Small intestine (tissue), 16 donors: ENCODE results near the gene MYOCOS. TPM values are rescaled to one million over a fixed set of nuclear protein-coding genes. Genes with fewer than 3 reads are reported as not detected.

Experiments used
- DNase-seq, 2 donors: peaks; one replicate each; pipeline versions ENCODE4 v3.0.0 to v3.0.0-alpha.2; 2013
- FAIRE-seq: peaks from 2 replicates; lab custom pipeline; 2012; peaks lifted over from hg19 to GRCh38; lab: Jason Lieb, UNC
- H3K27ac ChIP-seq, 3 donors: one replicate each; pipeline ENCODE4 v1.5.1; 2013; ENCODE audit warnings: low read length in 2 of 3, mild to moderate bottlenecking in 2 of 3, control low read depth in 1 of 3, inconsistent platforms in 1 of 3, low read depth in 1 of 3, moderate library complexity in 1 of 3
- H3K27me3 ChIP-seq, 3 donors: one replicate each; pipeline ENCODE4 v1.6.1; 2013; ENCODE audit warnings: low read length in 3 of 3, inconsistent platforms in 1 of 3; ENCODE audit not compliant: control insufficient read depth in 3 of 3, insufficient read depth in 3 of 3
- H3K36me3 ChIP-seq, 3 donors: one replicate each; pipeline ENCODE4 v1.6.1; 2013; ENCODE audit warnings: low read length in 3 of 3, inconsistent platforms in 1 of 3, low read depth in 1 of 3, mild to moderate bottlenecking in 1 of 3, moderate library complexity in 1 of 3; ENCODE audit not compliant: control insufficient read depth in 3 of 3, insufficient read depth in 2 of 3
- H3K4me1 ChIP-seq, 3 donors: one replicate each; pipeline ENCODE4 v1.6.1; 2013; ENCODE audit warnings: low read length in 2 of 3, inconsistent platforms in 1 of 3, low read depth in 1 of 3, mild to moderate bottlenecking in 1 of 3, moderate library complexity in 1 of 3; ENCODE audit not compliant: control insufficient read depth in 3 of 3, insufficient read depth in 2 of 3
- H3K4me3 ChIP-seq, 3 donors: one replicate each; pipeline ENCODE4 v1.5.1; 2013; ENCODE audit warnings: low read length in 3 of 3, control low read depth in 1 of 3, inconsistent platforms in 1 of 3, low read depth in 1 of 3, mild to moderate bottlenecking in 1 of 3, moderate library complexity in 1 of 3
- H3K9me3 ChIP-seq, 2 donors: one replicate each; pipeline ENCODE4 v1.6.1; 2013; ENCODE audit warnings: low read depth in 1 of 2, low read length in 1 of 2; ENCODE audit not compliant: control insufficient read depth in 2 of 2, insufficient read depth in 1 of 2
- WGBS, 3 donors: extraction: QIAGEN DNeasy Blood & Tissue Kit; methylation state at CpG; one replicate each; pipeline ENCODE4 v1.1.7; 2013; 5-methylcytosine and 5-hydroxymethylcytosine counted together
- long read RNA-seq, 10 donors: transcript quantifications; one replicate each; lab custom pipeline, GENCODE V29; 2026
- polyA plus RNA-seq, 4 donors: library from polyadenylated mRNA; stranded (reverse) in 3 of 4; unstranded in 1 of 4; fragments of 200-250 nt in 3 of 4; fragments of 120-200 nt in 1 of 4; gene quantifications; one replicate each; pipeline versions ENCODE4 v1.2.1 to v1.2.3, GENCODE V29; 2013
- donor health status: healthy with polysubstance abuse.
- donor health status: control.
- donor health status: control.
- donor health status: Bipolar disorder and iron deficiency.
- donor health status: healthy.

Gene MYOCOS, protein sequence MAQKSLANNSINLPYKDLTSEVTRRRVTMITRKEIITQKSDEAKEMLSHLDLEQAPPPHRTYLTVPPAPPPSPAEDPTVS
- not detected for polyA plus RNA-seq
- long read RNA-seq, donor 1 = 0 reads
- long read RNA-seq, donor 2 = 0 reads
- long read RNA-seq, donor 3 = 0 reads
- long read RNA-seq, donor 4 = 0 reads
- long read RNA-seq, donor 5 = 0 reads
- long read RNA-seq, donor 6 = 0 reads
- long read RNA-seq, donor 7 = 0 reads
- long read RNA-seq, donor 8 = 0 reads
- long read RNA-seq, donor 9 = 0 reads
- long read RNA-seq, donor 10 = 0 reads

DNA sequence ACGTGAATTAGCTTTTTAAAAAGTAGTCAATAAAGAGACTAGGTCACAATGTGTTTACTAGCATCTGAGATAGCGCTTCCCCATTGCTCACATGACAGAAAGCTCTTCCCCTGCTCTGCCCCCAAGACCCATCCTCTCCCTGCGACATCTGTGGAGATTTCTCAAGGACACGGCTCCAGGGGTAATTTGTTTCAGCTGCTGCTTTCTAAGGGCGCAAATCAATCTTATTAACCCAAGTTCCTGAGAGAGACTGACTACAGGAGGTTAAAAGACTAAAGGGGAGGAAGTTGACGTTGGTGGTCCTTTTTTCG is at the start of gene MYOCOS:
Gene MYOCOS, plus strand, starts transcription at position 92 of the 311 bp plus-strand sequence. CDS start 1,641 bp downstream, outside the sequence.
- WGBS, 3 donors = 40 to 70% (median 60%) methylated on average over 7 of the region's 7 CpGs
- FAIRE-seq = no peak

DNA sequence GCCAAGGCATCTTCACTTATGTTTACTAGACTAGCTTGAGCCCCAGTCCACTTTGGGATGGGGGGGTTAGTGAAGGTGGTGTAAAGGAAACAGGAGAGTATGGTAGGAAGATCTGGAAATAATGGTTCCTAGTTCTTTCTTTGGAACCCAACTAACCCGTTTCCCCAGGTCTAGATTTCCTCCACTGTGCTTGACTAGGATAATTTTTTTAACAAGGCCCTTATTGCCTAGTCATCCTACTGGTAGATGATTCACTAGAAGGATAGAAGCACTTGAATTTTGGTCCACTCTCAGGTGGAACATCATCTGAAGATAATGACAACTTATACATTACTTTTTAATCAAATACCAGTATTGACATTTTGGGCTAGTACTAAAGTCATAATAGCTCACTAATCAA is 45.9 kb upstream of the MYOCOS start:
- FAIRE-seq (no peak), DNase-seq (no peak)
- Histone ChIP-seq H3K4me3 (no peak overlapping the region), H3K27ac (no peak overlapping the region), H3K9me3 (no peaks in the 10 kb centered on the region), H3K36me3 (peaks cover 8 to 30% (median 26%) of the 10 kb centered on the region in 3 donors), H3K4me1 (no peaks in the 10 kb centered on the region), H3K27me3 (no peaks in the 10 kb centered on the region)
- 77 to 92% (median 86%) methylated on average over 1 of the region's 1 CpG for WGBS, 3 donors

More for the DNA sequence above, at the start of gene MYOCOS:
- no peaks in the 10 kb centered on the region for H3K36me3 ChIP-seq
- no peaks in the 10 kb centered on the region for H3K9me3 ChIP-seq
- DNase-seq = no peak
- no peak within 1 kb of the TSS for H3K27ac ChIP-seq
- no peaks in the 10 kb centered on the region for H3K4me1 ChIP-seq
- no peak within 1 kb of the TSS for H3K4me3 ChIP-seq
- H3K27me3 ChIP-seq = peaks cover 0 to 2% (median 2%) of the 10 kb centered on the region in 3 donors

DNA sequence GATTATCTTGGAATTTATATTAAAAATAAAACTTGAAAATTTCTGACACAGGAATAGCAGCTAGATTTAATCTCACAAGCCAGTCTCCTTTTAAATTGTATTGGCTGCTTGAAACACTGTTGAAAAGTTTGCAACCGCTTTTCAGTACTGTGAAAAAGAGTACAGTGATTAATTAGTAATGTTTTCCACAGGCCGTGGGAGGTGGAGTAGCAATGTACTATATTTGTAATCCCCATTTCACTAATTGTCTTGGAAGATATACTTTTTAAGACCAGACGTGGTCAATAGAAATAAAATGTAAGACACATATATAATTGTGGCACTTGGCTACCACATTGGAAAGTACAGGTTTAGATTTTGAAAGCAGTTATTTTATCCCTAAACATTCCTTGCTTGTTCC is 40.8 kb upstream of the MYOCOS start:
- WGBS, 3 donors = 77 to 89% (median 81%) methylated on average over 3 of the region's 3 CpGs
- Histone ChIP-seq H3K36me3 (peaks cover 14 to 31% (median 28%) of the 10 kb centered on the region in 3 donors), H3K4me3 (no peak overlapping the region), H3K27me3 (no peaks in the 10 kb centered on the region), H3K27ac (no peak overlapping the region), H3K4me1 (no peaks in the 10 kb centered on the region), H3K9me3 (no peaks in the 10 kb centered on the region)
- DNase-seq = no peak
- no peak for FAIRE-seq

DNA sequence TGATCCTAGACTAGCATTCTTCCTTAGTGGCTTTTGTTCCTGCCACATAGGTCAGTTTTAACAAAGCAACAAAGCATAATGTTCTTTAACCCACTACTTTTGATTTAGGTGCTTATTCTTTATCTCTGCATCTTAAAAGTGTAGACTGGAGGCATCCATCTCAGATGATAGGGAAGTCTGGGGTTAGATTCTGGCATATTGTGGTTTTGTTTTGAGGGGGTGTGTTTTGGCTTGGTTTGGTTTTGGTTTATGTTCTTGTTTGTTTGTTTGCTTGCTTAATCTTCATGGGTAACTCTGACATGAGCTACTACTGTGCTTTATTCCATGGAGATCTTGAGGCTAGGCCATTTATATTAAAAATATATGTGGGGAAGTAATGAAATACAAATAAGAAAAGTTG is 40.3 kb upstream of the MYOCOS start:
- FAIRE-seq = no peak
- Histone ChIP-seq H3K27me3 (no peaks in the 10 kb centered on the region), H3K4me3 (no peak overlapping the region), H3K27ac (no peak overlapping the region), H3K9me3 (no peaks in the 10 kb centered on the region), H3K36me3 (peaks cover 14 to 30% (median 28%) of the 10 kb centered on the region in 3 donors), H3K4me1 (no peaks in the 10 kb centered on the region)
- DNase-seq = no peak

DNA sequence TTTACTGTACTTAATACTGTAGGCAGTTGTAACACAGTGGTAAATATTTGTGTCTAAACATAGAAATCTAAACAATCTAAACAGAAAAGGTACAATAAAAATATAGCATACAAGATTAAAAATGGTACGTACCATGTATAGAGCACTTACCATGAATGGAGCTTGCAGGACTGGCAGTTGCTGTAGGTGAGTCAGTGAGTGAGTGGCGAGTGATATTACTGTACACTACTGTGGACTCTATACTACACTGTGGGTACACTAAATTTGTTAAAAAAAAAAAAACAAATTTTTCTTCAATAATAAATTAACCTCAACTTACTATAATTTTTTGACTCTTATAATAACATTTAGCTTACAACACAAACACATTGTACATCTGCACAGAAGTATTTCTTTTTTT is 39.5 kb upstream of the MYOCOS start:
- Histone ChIP-seq H3K4me1 (no peaks in the 10 kb centered on the region), H3K27me3 (no peaks in the 10 kb centered on the region), H3K36me3 (peaks cover 16 to 32% (median 27%) of the 10 kb centered on the region in 3 donors), H3K4me3 (no peak overlapping the region), H3K9me3 (no peaks in the 10 kb centered on the region), H3K27ac (no peak overlapping the region)
- no peak for FAIRE-seq
- DNase-seq = no peak
- 93 to 98% (median 98%) methylated on average over 2 of the region's 2 CpGs for WGBS, 3 donors

DNA sequence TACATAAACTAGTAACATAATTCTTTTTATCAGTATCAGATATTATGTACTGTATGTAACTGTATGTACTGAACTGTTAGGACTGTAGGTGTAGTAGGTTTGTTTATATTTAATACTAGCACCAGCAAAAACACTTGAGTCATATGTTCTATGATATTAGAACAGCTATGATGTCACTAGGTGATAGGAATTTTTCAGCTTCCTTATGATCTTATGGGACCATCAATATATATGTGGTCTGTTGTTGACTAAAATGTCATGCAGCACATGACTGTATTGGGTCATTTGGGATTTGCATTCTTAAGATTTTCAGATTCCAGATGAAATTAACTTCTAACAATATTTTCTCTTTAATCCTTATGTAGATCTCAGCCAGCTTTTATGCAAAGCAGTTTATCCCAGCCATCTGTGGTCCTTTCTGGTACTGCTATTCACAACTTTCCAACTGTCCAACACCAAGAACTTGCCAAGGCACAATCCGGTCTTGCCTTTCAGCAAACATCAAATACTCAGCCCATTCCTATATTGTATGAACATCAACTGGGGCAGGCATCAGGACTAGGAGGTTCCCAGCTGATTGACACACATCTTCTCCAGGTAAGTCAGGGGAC is 38.3 kb upstream of the MYOCOS start:
- H3K4me3 ChIP-seq = no peak overlapping the region
- no peak for FAIRE-seq

DNA sequence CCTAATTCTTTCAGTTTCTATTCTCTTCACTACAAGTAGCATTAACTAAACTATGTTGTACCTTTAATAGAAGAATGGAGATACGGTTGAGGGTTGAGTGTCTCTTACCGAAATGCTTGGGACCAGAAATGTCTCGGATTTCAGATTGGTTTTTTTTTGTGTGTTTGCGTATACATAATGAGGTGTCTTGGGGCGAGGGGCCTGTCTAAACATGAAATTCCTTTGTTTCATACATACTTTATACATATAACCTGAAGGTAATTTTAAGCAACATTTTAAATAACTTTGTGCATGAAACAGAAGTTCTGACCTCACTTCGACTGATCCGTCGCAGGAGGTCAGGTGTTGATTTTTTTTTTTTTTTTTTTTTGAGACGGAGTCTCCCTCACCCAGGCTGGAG is 36.3 kb upstream of the MYOCOS start:
- no peak overlapping the region for H3K4me3 ChIP-seq
- FAIRE-seq (no peak), DNase-seq (no peak)
- WGBS, 3 donors = 94 to 98% (median 97%) methylated on average over 8 to 9 of the region's 9 CpGs
- H3K27me3 ChIP-seq = no peaks in the 10 kb centered on the region
- no peak overlapping the region for H3K27ac ChIP-seq
- no peaks in the 10 kb centered on the region for H3K9me3 ChIP-seq
- H3K36me3 ChIP-seq = peaks cover 15 to 31% (median 28%) of the 10 kb centered on the region in 3 donors
- no peaks in the 10 kb centered on the region for H3K4me1 ChIP-seq

More for the DNA sequence above, 38.3 kb upstream of the MYOCOS start:
- Histone ChIP-seq H3K4me1 (no peaks in the 10 kb centered on the region), H3K27ac (no peak overlapping the region), H3K27me3 (no peaks in the 10 kb centered on the region), H3K9me3 (no peaks in the 10 kb centered on the region), H3K36me3 (peaks cover 13 to 29% (median 28%) of the 10 kb centered on the region in 3 donors)
- DNase-seq = no peak
- 85 to 86% (median 86%) methylated on average over 1 of the region's 1 CpG for WGBS, 3 donors

DNA sequence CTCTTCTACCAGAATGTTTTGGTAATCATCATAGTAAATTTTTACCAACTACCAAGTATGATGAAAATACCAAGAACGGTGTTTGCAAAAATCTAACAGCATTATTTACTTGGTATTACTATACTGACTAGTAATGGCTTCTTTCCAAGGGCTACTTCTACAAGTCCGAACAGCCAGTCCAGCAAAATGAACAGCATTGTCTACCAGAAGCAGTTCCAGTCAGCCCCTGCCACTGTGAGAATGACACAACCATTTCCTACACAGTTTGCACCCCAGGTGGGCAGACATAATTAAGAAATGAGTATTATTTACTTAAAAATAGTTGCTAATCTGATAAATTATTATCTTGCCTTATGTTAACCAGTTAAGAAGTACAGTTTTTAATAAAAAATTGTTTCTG is 33.8 kb upstream of the MYOCOS start:
- DNase-seq (no peak), FAIRE-seq (no peak)
- H3K36me3 ChIP-seq = peaks cover 19 to 33% (median 31%) of the 10 kb centered on the region in 3 donors
- H3K4me1 ChIP-seq = no peaks in the 10 kb centered on the region
- H3K4me3 ChIP-seq = no peak overlapping the region
- no peaks in the 10 kb centered on the region for H3K9me3 ChIP-seq
- WGBS, 3 donors = 88 to 94% (median 91%) methylated on average over 2 of the region's 2 CpGs
- H3K27me3 ChIP-seq = no peaks in the 10 kb centered on the region
- no peak overlapping the region for H3K27ac ChIP-seq
